ENCODE measurements around the gene EIF2S2. TPM values are rescaled to one million over a fixed set of nuclear protein-coding genes. Genes with fewer than 3 reads are reported as not detected.

EIF2S2 gene
- total RNA-seq, 1 donor from 2014 or later: 114 TPM

- H3K9ac ChIP-seq: no peak overlapping the region
- no peaks in the 10 kb centered on the region for H3K4me1 ChIP-seq
- H3K36me3 ChIP-seq: peaks cover 19% of the 10 kb centered on the region
- no peak for DNase-seq (ENCODE audit: low spot score)
- Mint-ChIP-seq H3K36me3 (peaks cover 49% of the 10 kb centered on the region), H3K27me3 (ENCODE audit: insufficient read depth, low read depth) (no peaks in the 10 kb centered on the region), H3K4me3 (no peak overlapping the region), H3K9me3 (no peaks in the 10 kb centered on the region), H3K27ac (no peak overlapping the region), H3K4me1 (no peaks in the 10 kb centered on the region)
- peaks cover 7% of the 10 kb centered on the region for H4K20me1 ChIP-seq (ENCODE audit: low read depth)
- TF ChIP-seq EZH2phosphoT487 (IDR thresholded peaks at IDR 0.05) (no peak), EZH2 (IDR thresholded peaks at IDR 0.05) (no peak), CTCF (IDR thresholded peaks at IDR 0.05) (no peak)
- no peaks in the 10 kb centered on the region for H3K9me3 ChIP-seq (ENCODE audit: low read depth)
- peak overlapping the region; percentile 0 for H3K27ac ChIP-seq
- H3K4me2 ChIP-seq: no peak overlapping the region
- H3K4me3 ChIP-seq: no peak overlapping the region
- no peaks in the 10 kb centered on the region for H3K27me3 ChIP-seq
- no peaks in the 10 kb centered on the region for H3K79me2 ChIP-seq (ENCODE audit: low read depth)
- no peak overlapping the region for H2AFZ ChIP-seq (replicated peaks)
- H3F3A ChIP-seq (ENCODE audit: low read depth): peaks cover 44% of the 10 kb centered on the region
Measured at GRCh38 chr20:34089655-34090345, 22.2 kb downstream of the EIF2S2 start.

GRCh38 chr20:34089175-34089479, 22.9 kb downstream of the EIF2S2 start:
- H2AFZ ChIP-seq (replicated peaks): no peak overlapping the region
- Mint-ChIP-seq H3K27me3 (ENCODE audit: insufficient read depth, low read depth) (peaks cover 3% of the 10 kb centered on the region), H3K9me3 (no peaks in the 10 kb centered on the region), H3K4me1 (no peaks in the 10 kb centered on the region), H3K36me3 (peaks cover 54% of the 10 kb centered on the region), H3K4me3 (no peak overlapping the region), H3K27ac (no peak overlapping the region)
- H3K4me1 ChIP-seq: no peaks in the 10 kb centered on the region
- H4K20me1 ChIP-seq (ENCODE audit: low read depth): peaks cover 7% of the 10 kb centered on the region
- H3K79me2 ChIP-seq (ENCODE audit: low read depth): no peaks in the 10 kb centered on the region
- H3K4me2 ChIP-seq: no peak overlapping the region
- H3F3A ChIP-seq (ENCODE audit: low read depth): peaks cover 41% of the 10 kb centered on the region
- H3K4me3 ChIP-seq: no peak overlapping the region
- H3K9me3 ChIP-seq (ENCODE audit: low read depth): no peaks in the 10 kb centered on the region
- DNase-seq (ENCODE audit: low spot score): no peak
- H3K9ac ChIP-seq: no peak overlapping the region
- H3K27me3 ChIP-seq: no peaks in the 10 kb centered on the region
- no peak overlapping the region for H3K27ac ChIP-seq
- TF ChIP-seq EZH2 (IDR thresholded peaks at IDR 0.05): no peak
- TF ChIP-seq CTCF (IDR thresholded peaks at IDR 0.05): no peak
- TF ChIP-seq EZH2phosphoT487 (IDR thresholded peaks at IDR 0.05): no peak
- peaks cover 13% of the 10 kb centered on the region for H3K36me3 ChIP-seq

GRCh38 chr20:34088305-34089174, 23.5 kb downstream of the EIF2S2 start:
- Histone ChIP-seq H3K9me3 (ENCODE audit: low read depth) (no peaks in the 10 kb centered on the region), H4K20me1 (ENCODE audit: low read depth) (peaks cover 7% of the 10 kb centered on the region), H3K4me3 (no peak overlapping the region), H3K4me2 (no peak overlapping the region), H3K36me3 (peaks cover 8% of the 10 kb centered on the region), H3K27ac (no peak overlapping the region), H3K4me1 (no peaks in the 10 kb centered on the region), H3F3A (ENCODE audit: low read depth) (peaks cover 35% of the 10 kb centered on the region), H3K79me2 (ENCODE audit: low read depth) (no peaks in the 10 kb centered on the region), H3K9ac (no peak overlapping the region), H3K27me3 (no peaks in the 10 kb centered on the region), H2AFZ (replicated peaks) (no peak overlapping the region)
- no peaks in the 10 kb centered on the region for H3K9me3 Mint-ChIP-seq
- TF ChIP-seq EZH2phosphoT487 (IDR thresholded peaks at IDR 0.05) (no peak), EZH2 (IDR thresholded peaks at IDR 0.05) (no peak), CTCF (IDR thresholded peaks at IDR 0.05) (no peak)
- H3K27me3 Mint-ChIP-seq (ENCODE audit: insufficient read depth, low read depth): peaks cover 3% of the 10 kb centered on the region
- H3K4me3 Mint-ChIP-seq: no peak overlapping the region
- H3K4me1 Mint-ChIP-seq: no peaks in the 10 kb centered on the region
- no peak overlapping the region for H3K27ac Mint-ChIP-seq
- H3K36me3 Mint-ChIP-seq: peaks cover 55% of the 10 kb centered on the region
- no peak for DNase-seq (ENCODE audit: low spot score)
